ENCODE data around the gene SOBP.

SOBP gene

GRCh38 chr6:107670792-107671199, 180.9 kb downstream of the SOBP start (continued):
- 0 out of 2 replicates have a peak, but pooled peaks have one; percentile 50 for TF ChIP-seq ZBTB17 (tag by site-specific recombination; IDR thresholded peaks at IDR 0.05)
- TF ChIP-seq ZBTB49 (tag by site-specific recombination; IDR thresholded peaks at IDR 0.05; ENCODE audit: low read depth) = peak; percentile 87; the same call in 1 of the 2 replicates
- no peak for TF ChIP-seq ZNF501 (tag by site-specific recombination; IDR thresholded peaks at IDR 0.05)
- TF ChIP-seq ZNF148 (tag by site-specific recombination; IDR thresholded peaks at IDR 0.05; ENCODE audit: borderline replicate concordance) = no peak
- TF ChIP-seq BCL11A (tag by site-specific recombination; IDR thresholded peaks at IDR 0.05; ENCODE audit: low read depth) = no peak
- TF ChIP-seq ZNF777 (tag by site-specific recombination; IDR thresholded peaks at IDR 0.05; ENCODE audit: borderline replicate concordance) = no peak
- TF ChIP-seq ZNF488 (tag by site-specific recombination; IDR thresholded peaks at IDR 0.05) = no peak
- TF ChIP-seq PRDM2 (tag by site-specific recombination; IDR thresholded peaks at IDR 0.05; ENCODE audit: borderline replicate concordance) = no peak
- TF ChIP-seq ZNF843 (tag by site-specific recombination; IDR thresholded peaks at IDR 0.05) = no peak
- no peak for TF ChIP-seq ZNF16 (tag by site-specific recombination; IDR thresholded peaks at IDR 0.05; ENCODE audit: low read depth)
- TF ChIP-seq ZNF404 (tag by site-specific recombination; IDR thresholded peaks at IDR 0.05) = no peak
- TF ChIP-seq ZNF423 (tag by site-specific recombination; IDR thresholded peaks at IDR 0.05) = no peak
- TF ChIP-seq GLIS1 (tag by site-specific recombination; IDR thresholded peaks at IDR 0.05) = no peak

- Histone ChIP-seq H3K36me3 (ENCODE audit: control insufficient read depth in 2 of 2, insufficient read depth in 1 of 2, low read length in 2 of 2) (no peaks in the 10 kb centered on the region), H3K4me1 (ENCODE audit: control insufficient read depth, insufficient read depth, low read length) (peaks cover 9% of the 10 kb centered on the region), H3K4me3 (ENCODE audit: low read depth, low read length) (no peak overlapping the region), H3K9me3 (ENCODE audit: control insufficient read depth, insufficient read depth, low read depth, low read length) (no peaks in the 10 kb centered on the region), H3K27ac (ENCODE audit: extremely low read depth, low read depth, low read length) (no peak overlapping the region)
- ChIA-PET CTCF (interaction anchor here (0.6 to 3.9 kb wide), 8 partner anchors 12 to 1338 kb away, joined by 3 to 25 read pairs (median 4); partner anchors contain the start of gene PDSS2), POLR2A (no interaction called here)
- TF ChIP-seq BCL6B (tag by site-specific recombination; IDR thresholded peaks at IDR 0.05) = no peak
- TF ChIP-seq ZFP69B (tag by site-specific recombination; IDR thresholded peaks at IDR 0.05) = no peak
- no peak for TF ChIP-seq ZNF707 (tag by site-specific recombination; IDR thresholded peaks at IDR 0.05)
- no peak for TF ChIP-seq ZNF148 (tag by site-specific recombination; IDR thresholded peaks at IDR 0.05; ENCODE audit: borderline replicate concordance)
- no peak for TF ChIP-seq ZNF121 (tag by site-specific recombination; IDR thresholded peaks at IDR 0.05)
- TF ChIP-seq ZNF837 (tag by site-specific recombination; IDR thresholded peaks at IDR 0.05) = no peak
- TF ChIP-seq ZNF155 (tag by site-specific recombination; IDR thresholded peaks at IDR 0.05) = no peak
- TF ChIP-seq MZF1 (tag by site-specific recombination; IDR thresholded peaks at IDR 0.05; ENCODE audit: borderline replicate concordance) = no peak
- no peak for TF ChIP-seq GLIS1 (tag by site-specific recombination; IDR thresholded peaks at IDR 0.05)
- TF ChIP-seq ZNF776 (tag by site-specific recombination; IDR thresholded peaks at IDR 0.05; ENCODE audit: borderline replicate concordance) = no peak
Observed at GRCh38 chr6:107673076-107673494, 183.2 kb downstream of the SOBP start.

Measured in HEK293 (cell line).